RCC 7860 (cell line): ENCODE results near the gene LGMN.
"Not testable (repeated sequence)": the region's sequence is repeated elsewhere in the genome, so short reads cannot be mapped to it uniquely, and the experiment has no call there.

Experiments used
- DNase-seq: peaks from one replicate; pipeline ENCODE4 v3.0.0-alpha.2; 2015; ENCODE audit warnings: low spot score
- FAIRE-seq: peaks from 2 replicates; lab custom pipeline; 2012; peaks lifted over from hg19 to GRCh38; lab: Jason Lieb, UNC

Gene LGMN

GRCh38 chr14:92680330-92680729 lies 68.1 kb downstream of the LGMN start:
- DNase-seq, FAIRE-seq: not testable (repeated sequence)

GRCh38 chr14:92679246-92679645 lies 69.2 kb downstream of the LGMN start:
- DNase-seq (no peak), FAIRE-seq (no peak)

- FAIRE-seq = no peak
These were observed 69.7 kb downstream of the LGMN start for GRCh38 chr14:92678766-92679165.

GRCh38 chr14:92677955-92678354 lies 70.5 kb downstream of the LGMN start:
- FAIRE-seq = no peak

More at GRCh38 chr14:92678766-92679165, 69.7 kb downstream of the LGMN start:
- DNase-seq = no peak

GRCh38 chr14:92677087-92677668 lies 71.2 kb downstream of the LGMN start:
- DNase-seq = no peak

More at GRCh38 chr14:92677955-92678354, 70.5 kb downstream of the LGMN start:
- DNase-seq = no peak

GRCh38 chr14:92676403-92677086 lies 71.9 kb downstream of the LGMN start:
- FAIRE-seq (no peak), DNase-seq (no peak)

More at GRCh38 chr14:92677087-92677668, 71.2 kb downstream of the LGMN start:
- FAIRE-seq = no peak

- FAIRE-seq (no peak), DNase-seq (no peak)
These were observed 72.5 kb downstream of the LGMN start for GRCh38 chr14:92675976-92676375.

GRCh38 chr14:92675421-92675820 lies 73.0 kb downstream of the LGMN start:
- FAIRE-seq (no peak), DNase-seq (no peak)

GRCh38 chr14:92673601-92674150 lies 74.8 kb downstream of the LGMN start:
- DNase-seq = no peak

GRCh38 chr14:92670643-92671366 lies 77.6 kb downstream of the LGMN start:
- peak; percentile 9 for DNase-seq
- FAIRE-seq = no peak

More at GRCh38 chr14:92673601-92674150, 74.8 kb downstream of the LGMN start:
- FAIRE-seq = no peak

GRCh38 chr14:92670160-92670559 lies 78.3 kb downstream of the LGMN start:
- DNase-seq (no peak), FAIRE-seq (no peak)

- no peak for DNase-seq
- no peak for FAIRE-seq
These were observed 80.0 kb downstream of the LGMN start for GRCh38 chr14:92668276-92668973.

GRCh38 chr14:92666251-92666650 lies 82.2 kb downstream of the LGMN start:
- FAIRE-seq (no peak), DNase-seq (no peak)

- DNase-seq = no peak
- FAIRE-seq = no peak
These were observed 82.7 kb downstream of the LGMN start for GRCh38 chr14:92665661-92666110.

GRCh38 chr14:92663049-92663448 lies 85.4 kb downstream of the LGMN start:
- DNase-seq (no peak), FAIRE-seq (no peak)

GRCh38 chr14:92660571-92660970 lies 87.9 kb downstream of the LGMN start:
- DNase-seq = no peak
- no peak for FAIRE-seq

GRCh38 chr14:92659765-92660561 lies 88.5 kb downstream of the LGMN start:
- FAIRE-seq = no peak
- DNase-seq = no peak

- no peak for DNase-seq
- FAIRE-seq = no peak
These were observed 89.7 kb downstream of the LGMN start for GRCh38 chr14:92658684-92659083.

- FAIRE-seq = no peak
- DNase-seq = no peak
These were observed 90.3 kb downstream of the LGMN start for GRCh38 chr14:92658160-92658559.
